SJCRH30 (cell line): ENCODE results near the gene AGBL5. TPM values are rescaled to one million over a fixed set of nuclear protein-coding genes. Genes with fewer than 3 reads are reported as not detected.
A peak's percentile ranks its signal among the peaks of the same experiment; 100 is the strongest.
"Not testable (repeated sequence)": the region's sequence is repeated elsewhere in the genome, so short reads cannot be mapped to it uniquely, and the experiment has no call there.

ENCODE experiments used
- DNase-seq, 2 experiments: peaks; one replicate each; pipeline ENCODE4 v3.0.0-alpha.2; 2015 to 2020
- H3K27ac ChIP-seq: fragments of 250-450 bp; sonication (Bioruptor Pico); 2 replicates; pipeline ENCODE4 v1.5.1; 2020; ENCODE audit warnings: mild to moderate bottlenecking, moderate library complexity
- H3K27me3 ChIP-seq: fragments of 250-450 bp; sonication (Bioruptor Pico); 2 replicates; pipeline ENCODE4 v1.5.1; 2020; ENCODE audit warnings: mild to moderate bottlenecking, moderate library complexity
- H3K36me3 ChIP-seq: fragments of 250-450 bp; sonication (Bioruptor Pico); 2 replicates; pipeline ENCODE4 v1.5.1; 2020; ENCODE audit warnings: mild to moderate bottlenecking, moderate library complexity
- H3K4me1 ChIP-seq: fragments of 250-450 bp; sonication (Bioruptor Pico); 2 replicates; pipeline ENCODE4 v1.5.1; 2020; ENCODE audit warnings: mild to moderate bottlenecking, moderate library complexity
- H3K4me3 ChIP-seq: fragments of 250-450 bp; sonication (Bioruptor Pico); 2 replicates; pipeline ENCODE4 v1.5.1; 2020; ENCODE audit warnings: mild to moderate bottlenecking, moderate library complexity
- H3K9me3 ChIP-seq: fragments of 250-450 bp; sonication (Bioruptor Pico); replicated peaks from 2 replicates; pipeline ENCODE4 v1.5.1; 2020; ENCODE audit warnings: mild to moderate bottlenecking, moderate library complexity
- total RNA-seq: library from RNA; depleted of rRNA; stranded (reverse); fragments of >200 nt; shearing (Covaris generic); gene quantifications from 2 replicates; pipeline ENCODE4 v1.2.3, GENCODE V29; 2014

The AGBL5 gene
- total RNA-seq, 1 experiment from 2014 or later, result 71.4 TPM

DNA sequence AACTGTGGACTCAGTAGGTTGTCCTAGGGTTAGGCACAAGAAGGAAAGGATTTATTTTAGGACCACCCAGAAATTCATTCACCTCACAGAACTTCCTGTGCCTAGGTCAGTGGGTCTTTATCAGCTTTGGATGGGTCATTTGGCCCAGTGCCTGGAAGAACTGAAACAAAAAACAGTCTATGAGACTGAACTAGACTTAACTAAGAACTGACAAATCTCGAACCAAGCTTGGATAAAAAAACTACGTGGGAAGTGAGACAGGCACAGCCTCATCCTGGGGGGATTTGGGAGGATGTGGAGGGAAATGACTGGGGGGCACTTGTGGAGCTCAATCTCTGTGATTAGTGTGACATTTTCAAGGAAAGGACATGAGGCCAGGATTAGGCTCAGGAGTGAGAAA, 22.3 kb downstream of the AGBL5 start:
- Histone ChIP-seq H3K4me3 (no peak overlapping the region), H3K27me3 (no peaks in the 10 kb centered on the region), H3K36me3 (peaks cover 6% of the 10 kb centered on the region), H3K4me1 (peaks cover 32% of the 10 kb centered on the region), H3K27ac (no peak overlapping the region), H3K9me3 (no peaks in the 10 kb centered on the region)
- DNase-seq, result no peak

- H3K27me3 ChIP-seq, result no peaks in the 10 kb centered on the region
- no peaks in the 10 kb centered on the region for H3K36me3 ChIP-seq
- peak overlapping the region; percentile 10; the same call in 1 of the 2 replicates for H3K4me3 ChIP-seq
- no peaks in the 10 kb centered on the region for H3K9me3 ChIP-seq
- peak; percentile 87 to 95 for DNase-seq
- peak overlapping the region; percentile 7; the same call in 1 of the 2 replicates for H3K27ac ChIP-seq
- peaks cover 37% of the 10 kb centered on the region for H3K4me1 ChIP-seq
Measured at GRCh38 chr2:27074738-27075565, 23.5 kb downstream of the AGBL5 start.

GRCh38 chr2:27075566-27075871, 24.1 kb downstream of the AGBL5 start:
- Histone ChIP-seq H3K27ac (peak overlapping the region; percentile 7; the same call in 1 of the 2 replicates), H3K4me3 (peak overlapping the region; percentile 10; the same call in 1 of the 2 replicates)

GRCh38 chr2:27076323-27076722, 24.9 kb downstream of the AGBL5 start:
- no peak overlapping the region for H3K4me3 ChIP-seq
- H3K27ac ChIP-seq, result no peak overlapping the region
- H3K9me3 ChIP-seq, result no peaks in the 10 kb centered on the region
- DNase-seq, result no peak
- H3K36me3 ChIP-seq, result no peaks in the 10 kb centered on the region
- H3K27me3 ChIP-seq, result no peaks in the 10 kb centered on the region
- H3K4me1 ChIP-seq, result peaks cover 47% of the 10 kb centered on the region

More at GRCh38 chr2:27075566-27075871, 24.1 kb downstream of the AGBL5 start:
- peaks cover 42% of the 10 kb centered on the region for H3K4me1 ChIP-seq
- H3K36me3 ChIP-seq, H3K27me3 ChIP-seq, H3K9me3 ChIP-seq, DNase-seq: not testable (repeated sequence)

DNA sequence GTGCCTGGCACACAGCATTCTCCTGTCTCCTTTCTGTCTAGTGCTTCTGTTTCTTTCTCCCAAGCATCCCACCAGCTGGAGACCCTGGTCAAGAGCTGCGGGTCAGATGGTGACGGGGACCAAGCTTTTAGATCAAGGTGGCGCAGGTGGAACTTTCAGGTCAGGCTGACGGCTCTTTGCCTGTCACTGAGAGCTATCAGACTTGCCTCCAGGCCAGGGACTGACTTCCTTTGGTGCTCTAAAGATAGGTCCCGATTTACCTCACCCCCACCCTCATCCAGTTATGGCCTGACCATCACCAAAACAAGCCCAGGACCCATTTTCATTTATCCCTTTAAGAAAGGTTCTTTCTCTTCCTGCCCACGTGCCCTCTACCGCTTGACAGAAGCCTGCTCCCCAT, 25.8 kb downstream of the AGBL5 start:
- no peaks in the 10 kb centered on the region for H3K27me3 ChIP-seq
- no peaks in the 10 kb centered on the region for H3K9me3 ChIP-seq
- H3K36me3 ChIP-seq, result no peaks in the 10 kb centered on the region
- H3K27ac ChIP-seq, result no peak overlapping the region
- DNase-seq, result no peak
- H3K4me3 ChIP-seq, result no peak overlapping the region
- H3K4me1 ChIP-seq, result peaks cover 56% of the 10 kb centered on the region

- Histone ChIP-seq H3K27ac (peak within 1 kb of the TSS; percentile 64), H3K9me3 (no peaks in the 10 kb centered on the region), H3K36me3 (no peaks in the 10 kb centered on the region), H3K4me3 (peak within 1 kb of the TSS; percentile 67), H3K27me3 (no peaks in the 10 kb centered on the region), H3K4me1 (peaks cover 64% of the 10 kb centered on the region)
- peak; percentile 87 to 89 for DNase-seq
Measured at GRCh38 chr2:27078267-27079194, 27.1 kb downstream of the AGBL5 start, which contains the start of gene EMILIN1. Gene EMILIN1 (plus strand): TSS chr2:27078615. CDS start chr2:27079066, 451 bp downstream.

- no peak for DNase-seq
- H3K36me3 ChIP-seq, result no peaks in the 10 kb centered on the region
- H3K27me3 ChIP-seq, result no peaks in the 10 kb centered on the region
- peak overlapping the region; percentile 67 for H3K4me3 ChIP-seq
- H3K27ac ChIP-seq, result peak overlapping the region; percentile 64
- H3K4me1 ChIP-seq, result peaks cover 73% of the 10 kb centered on the region
- no peaks in the 10 kb centered on the region for H3K9me3 ChIP-seq
Measured at GRCh38 chr2:27079233-27080139, 28.0 kb downstream of the AGBL5 start.

DNA sequence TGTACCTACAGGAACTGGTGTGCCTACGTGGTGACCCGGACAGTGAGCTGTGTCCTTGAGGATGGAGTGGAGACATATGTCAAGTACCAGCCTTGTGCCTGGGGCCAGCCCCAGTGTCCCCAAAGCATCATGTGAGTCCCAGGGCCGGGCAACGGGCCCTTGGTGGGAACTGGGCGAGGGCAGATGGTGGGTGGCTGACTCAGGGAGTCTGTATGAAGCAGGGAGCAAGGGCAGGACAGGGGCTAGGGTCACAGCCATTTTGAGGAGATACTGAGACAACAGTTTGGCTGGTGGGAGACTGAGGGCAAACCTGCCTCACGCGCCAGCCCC, 28.6 kb downstream of the AGBL5 start:
- Histone ChIP-seq H3K36me3 (no peaks in the 10 kb centered on the region), H3K9me3 (no peaks in the 10 kb centered on the region), H3K4me3 (no peak overlapping the region), H3K27ac (no peak overlapping the region), H3K27me3 (no peaks in the 10 kb centered on the region), H3K4me1 (peaks cover 68% of the 10 kb centered on the region)
- no peak for DNase-seq

DNA sequence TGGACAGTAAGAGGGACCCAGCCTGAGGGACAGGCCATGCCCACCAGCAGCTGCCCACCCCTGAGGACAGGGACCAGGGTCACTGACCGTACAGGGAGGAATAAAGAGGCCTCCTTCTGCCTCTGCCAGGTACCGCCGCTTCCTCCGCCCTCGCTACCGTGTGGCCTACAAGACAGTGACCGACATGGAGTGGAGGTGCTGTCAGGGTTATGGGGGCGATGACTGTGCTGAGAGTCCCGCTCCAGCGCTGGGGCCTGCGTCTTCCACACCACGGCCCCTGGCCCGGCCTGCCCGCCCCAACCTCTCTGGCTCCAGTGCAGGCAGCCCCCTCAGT, 29.1 kb downstream of the AGBL5 start:
- no peaks in the 10 kb centered on the region for H3K9me3 ChIP-seq
- H3K4me1 ChIP-seq, result peaks cover 64% of the 10 kb centered on the region
- DNase-seq, result no peak
- H3K4me3 ChIP-seq, result no peak overlapping the region
- H3K36me3 ChIP-seq, result no peaks in the 10 kb centered on the region
- peak overlapping the region; percentile 4; the same call in 1 of the 2 replicates for H3K27ac ChIP-seq
- no peaks in the 10 kb centered on the region for H3K27me3 ChIP-seq

DNA sequence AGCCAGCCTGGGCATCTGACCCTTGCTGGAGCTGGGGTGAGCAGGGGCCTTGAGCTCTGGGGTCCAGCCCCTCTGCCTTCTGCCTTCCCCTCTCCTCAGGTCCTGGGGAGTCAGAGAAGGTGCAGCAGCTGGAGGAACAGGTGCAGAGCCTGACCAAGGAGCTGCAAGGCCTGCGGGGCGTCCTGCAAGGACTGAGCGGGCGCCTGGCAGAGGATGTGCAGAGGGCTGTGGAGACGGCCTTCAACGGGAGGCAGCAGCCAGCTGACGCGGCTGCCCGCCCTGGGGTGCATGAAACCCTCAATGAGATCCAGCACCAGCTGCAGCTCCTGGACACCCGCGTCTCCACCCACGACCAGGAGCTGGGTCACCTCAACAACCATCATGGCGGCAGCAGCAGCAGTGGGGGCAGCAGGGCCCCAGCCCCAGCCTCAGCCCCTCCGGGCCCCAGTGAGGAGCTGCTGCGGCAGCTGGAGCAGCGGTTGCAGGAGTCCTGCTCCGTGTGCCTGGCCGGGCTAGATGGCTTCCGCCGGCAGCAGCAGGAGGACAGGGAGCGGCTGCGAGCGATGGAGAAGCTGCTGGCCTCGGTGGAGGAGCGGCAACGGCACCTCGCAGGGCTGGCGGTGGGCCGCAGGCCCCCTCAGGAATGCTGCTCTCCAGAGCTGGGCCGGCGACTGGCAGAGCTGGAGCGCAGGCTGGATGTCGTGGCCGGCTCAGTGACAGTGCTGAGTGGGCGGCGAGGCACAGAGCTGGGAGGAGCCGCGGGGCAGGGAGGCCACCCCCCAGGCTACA, 30.7 kb downstream of the AGBL5 start:
- peak; percentile 56 to 67 for DNase-seq
- H3K27me3 ChIP-seq, result no peaks in the 10 kb centered on the region
- peak overlapping the region; percentile 65 for H3K27ac ChIP-seq
- H3K4me3 ChIP-seq, result peak overlapping the region; percentile 36
- H3K36me3 ChIP-seq, result no peaks in the 10 kb centered on the region
- no peaks in the 10 kb centered on the region for H3K9me3 ChIP-seq
- H3K4me1 ChIP-seq, result peaks cover 55% of the 10 kb centered on the region

GRCh38 chr2:27082773-27083409, 31.4 kb downstream of the AGBL5 start:
- DNase-seq, result peak; percentile 82 to 85
- Histone ChIP-seq H3K9me3 (no peaks in the 10 kb centered on the region), H3K4me3 (peak overlapping the region; percentile 36), H3K4me1 (peaks cover 50% of the 10 kb centered on the region), H3K36me3 (no peaks in the 10 kb centered on the region), H3K27ac (peak overlapping the region; percentile 65), H3K27me3 (no peaks in the 10 kb centered on the region)

GRCh38 chr2:27083410-27084296, 32.2 kb downstream of the AGBL5 start:
- Histone ChIP-seq H3K27ac (peak overlapping the region; percentile 65), H3K9me3 (no peaks in the 10 kb centered on the region), H3K27me3 (peaks cover 2% of the 10 kb centered on the region; the same call in 1 of the 2 replicates), H3K36me3 (no peaks in the 10 kb centered on the region), H3K4me3 (peak overlapping the region; percentile 36), H3K4me1 (peaks cover 49% of the 10 kb centered on the region)
- peak; percentile 46 to 70 for DNase-seq
